Stimulated activated CD8-positive, alpha-beta memory T cell treated with anti-CD3 and anti-CD28 coated beads, Interleukin-12 subunit alpha, Interleukin-12 subunit beta, amount 100 ng/mL, for 1 hour (primary cell): ENCODE data around the gene CTRB1.
"Not testable (repeated sequence)": the region's sequence is repeated elsewhere in the genome, so short reads cannot be mapped to it uniquely, and the experiment has no call there.

Source experiments
- DNase-seq: peaks from one replicate; pipeline ENCODE4 v3.0.0-alpha.2; 2020; ENCODE audit warnings: low read depth

Gene CTRB1

DNA sequence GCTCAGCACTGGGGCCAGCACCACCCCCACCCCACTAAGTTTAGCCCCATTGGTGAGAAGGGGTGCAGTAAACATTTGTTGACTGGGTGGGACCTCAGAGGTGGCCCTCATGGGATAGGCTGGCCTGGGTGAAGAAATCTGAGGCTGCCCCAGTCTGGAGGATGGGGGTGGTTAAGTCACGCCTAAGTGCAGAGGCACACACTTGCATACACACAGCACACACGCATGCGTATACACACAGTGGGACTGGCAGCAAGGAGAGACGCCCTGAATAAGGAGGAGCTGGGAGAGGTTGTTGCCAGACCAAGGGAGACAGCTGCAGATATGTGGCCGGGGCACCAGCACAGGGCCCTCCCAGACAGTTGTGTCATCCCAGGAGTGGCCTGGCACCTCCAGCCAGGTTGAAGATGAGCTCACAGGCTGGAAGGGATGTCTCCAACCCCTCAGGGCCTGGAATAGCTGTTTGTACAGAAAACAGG is 35.6 kb downstream of the CTRB1 start:
- DNase-seq: no peak

DNA sequence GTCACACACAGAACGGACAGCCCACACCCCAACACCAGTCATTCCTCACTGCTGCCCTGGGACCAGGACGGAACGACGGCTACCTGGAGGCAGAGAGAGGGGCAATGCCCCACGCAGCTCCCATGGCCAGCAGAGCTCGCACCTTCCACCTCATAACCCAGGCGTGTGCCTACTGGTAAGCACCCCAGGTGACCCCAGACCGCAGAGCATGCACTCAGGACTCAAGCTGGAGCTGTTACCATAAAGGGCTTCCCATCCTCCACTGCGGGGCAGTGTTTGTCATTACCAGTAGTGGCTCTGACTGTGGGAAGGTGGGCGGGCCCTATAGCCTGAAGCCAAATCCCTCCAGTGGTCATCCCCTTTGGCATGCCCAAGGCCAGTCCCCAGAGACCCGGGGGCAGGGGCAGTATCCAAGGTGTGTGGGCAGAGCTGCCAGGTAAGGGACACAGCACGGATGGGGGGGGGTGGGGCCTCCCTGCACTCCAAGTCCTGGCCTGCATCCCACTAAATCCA is 37.3 kb downstream of the CTRB1 start:
- no peak for DNase-seq

DNA sequence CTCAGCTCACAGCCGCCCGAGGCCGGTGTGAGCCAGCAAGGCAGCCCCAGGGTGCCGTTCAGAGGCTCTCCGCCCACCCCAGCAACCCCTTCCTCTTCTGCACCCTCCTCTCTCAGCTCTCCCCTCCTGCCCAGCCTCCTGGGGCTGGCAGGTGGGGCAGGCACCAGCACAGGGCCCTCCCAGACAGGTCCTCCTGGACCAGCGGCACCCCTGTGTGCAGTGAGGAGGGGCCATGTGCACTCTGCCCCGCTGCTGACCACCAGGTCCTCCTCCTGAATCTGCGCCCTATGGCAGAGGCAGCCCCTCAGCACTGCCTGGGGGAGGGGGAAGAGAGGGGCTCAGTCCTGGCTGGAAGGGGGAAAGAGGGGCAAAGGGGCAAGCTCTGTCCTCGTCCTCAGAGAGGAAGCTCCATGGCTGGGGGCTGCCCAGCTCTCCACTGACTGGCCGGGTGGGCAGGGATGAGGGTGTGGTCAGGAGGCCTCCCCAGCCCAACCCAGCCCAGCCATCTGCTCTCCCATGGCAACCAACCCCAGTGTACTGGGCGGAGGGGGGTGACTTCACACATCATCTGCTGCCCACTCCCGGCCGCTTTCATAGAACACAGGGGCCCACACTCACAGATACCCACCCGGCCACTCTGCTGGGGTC is 38.0 kb downstream of the CTRB1 start:
- DNase-seq: no peak

DNA sequence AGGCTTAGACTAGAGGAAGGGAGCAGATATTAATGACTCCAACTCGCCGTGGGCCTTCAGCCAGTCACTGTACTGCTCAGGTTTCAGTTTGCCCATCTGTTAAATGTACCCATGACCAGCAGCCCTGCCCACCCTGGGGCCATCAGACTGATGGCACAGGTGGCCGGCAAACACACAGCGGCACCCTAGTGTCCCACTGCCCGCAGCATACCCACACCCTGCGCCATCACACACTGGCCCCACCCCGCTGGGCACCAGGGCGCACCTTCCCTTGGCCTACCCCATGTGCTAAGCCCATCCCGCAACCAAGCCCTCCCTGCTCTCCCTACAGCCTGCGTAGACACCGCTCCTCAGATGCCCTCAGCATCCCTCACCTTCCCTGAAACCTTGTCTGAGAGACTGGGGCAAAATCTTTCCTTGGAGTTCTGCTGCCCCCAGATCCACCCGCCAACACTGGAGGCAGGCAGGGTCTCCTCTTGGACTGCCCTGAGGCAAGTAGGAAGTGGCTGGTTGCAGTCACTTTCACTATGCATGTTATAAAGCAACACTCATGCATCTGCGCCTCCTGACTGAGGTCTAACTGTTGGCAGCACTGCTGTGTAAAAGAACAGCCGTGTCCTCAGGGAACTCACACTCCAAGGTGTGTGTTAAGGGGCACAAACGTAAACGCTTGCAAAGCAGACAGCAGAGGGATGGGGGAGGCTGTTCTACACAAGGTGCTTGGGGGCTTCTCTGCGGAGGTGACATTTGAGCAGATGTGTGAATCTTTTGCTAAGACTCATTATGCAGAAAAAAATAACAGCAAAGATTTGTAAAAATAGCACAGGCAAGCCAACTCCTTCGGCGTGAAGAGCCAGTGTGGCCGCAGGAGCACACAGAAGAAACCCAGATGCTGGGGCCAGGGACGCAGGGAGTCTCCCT is 39.4 kb downstream of the CTRB1 start:
- no peak for DNase-seq

DNA sequence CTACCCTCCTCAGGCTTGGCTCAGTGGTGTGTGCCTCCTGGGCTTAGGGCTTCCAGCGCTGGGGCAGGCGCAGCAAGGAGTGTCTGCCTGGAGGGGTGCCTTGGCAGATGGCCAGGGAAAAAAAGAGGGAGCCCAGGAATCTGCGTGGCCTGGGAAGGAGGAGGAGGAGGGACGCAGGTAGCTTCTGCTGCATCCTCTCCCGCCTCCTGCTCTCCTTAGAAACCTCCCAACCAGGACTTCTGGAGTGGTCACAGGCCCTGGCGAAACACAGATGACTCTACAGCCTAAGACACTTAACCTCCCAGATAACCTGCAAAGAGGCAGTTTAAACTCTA is 40.0 kb downstream of the CTRB1 start:
- no peak for DNase-seq

DNA sequence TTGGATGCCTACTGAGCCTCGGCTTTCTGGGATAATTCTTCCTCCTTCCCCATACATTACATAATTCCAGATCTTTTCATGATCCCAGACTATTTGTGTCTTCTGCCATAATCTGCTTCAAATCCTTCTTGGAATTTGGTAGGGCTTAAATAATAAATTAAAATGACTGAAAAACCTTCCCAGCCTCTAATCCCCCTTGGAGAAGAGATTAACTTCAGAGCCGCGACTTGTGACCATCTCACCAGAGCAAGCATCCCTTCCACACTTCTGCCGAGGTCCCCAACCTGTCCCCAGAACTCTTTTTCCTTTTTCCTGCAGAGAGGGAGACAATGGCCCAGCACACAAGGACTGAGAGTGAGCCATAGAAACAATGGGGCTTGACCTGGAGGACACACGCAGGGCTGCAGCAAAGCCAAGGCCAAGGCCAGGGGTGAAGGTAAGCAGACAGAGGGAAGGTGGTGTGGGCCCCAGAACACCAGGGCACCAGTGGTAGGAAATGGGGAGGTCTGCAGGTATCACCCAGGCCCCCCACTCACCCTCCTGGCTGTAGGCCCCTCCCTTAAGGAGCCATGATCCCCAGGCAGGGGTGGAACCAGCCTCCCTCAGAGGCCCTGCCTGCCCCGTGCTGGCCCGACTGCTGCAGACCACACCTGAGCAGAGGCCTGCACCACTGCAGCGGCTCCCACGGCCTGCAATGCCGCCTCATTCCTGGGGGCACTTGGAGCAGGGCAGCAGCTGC is 42.2 kb downstream of the CTRB1 start:
- no peak for DNase-seq

DNA sequence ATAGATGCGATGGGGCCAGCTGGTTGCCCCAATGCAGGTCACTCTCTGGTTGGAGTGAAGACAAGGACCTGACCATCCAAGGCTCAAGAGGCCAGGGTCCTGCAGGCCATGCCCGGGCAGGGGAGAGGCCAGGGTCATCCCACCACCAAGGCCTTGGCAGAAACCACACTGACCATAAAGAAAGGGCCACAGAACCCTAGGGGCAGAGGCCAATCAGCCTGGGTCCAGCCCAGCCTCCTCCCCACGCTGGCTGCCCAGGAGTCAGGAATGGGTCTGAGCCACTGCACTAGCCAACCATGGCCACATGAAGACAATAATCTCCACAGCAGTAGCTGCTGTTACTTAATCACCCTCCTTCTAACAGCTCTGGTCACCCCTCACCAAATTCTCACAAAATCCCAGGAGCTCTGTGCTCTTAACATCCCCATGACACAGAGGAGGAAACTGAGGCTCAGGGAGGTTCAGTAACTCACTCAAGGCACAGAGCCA is 42.8 kb downstream of the CTRB1 start:
- no peak for DNase-seq

DNA sequence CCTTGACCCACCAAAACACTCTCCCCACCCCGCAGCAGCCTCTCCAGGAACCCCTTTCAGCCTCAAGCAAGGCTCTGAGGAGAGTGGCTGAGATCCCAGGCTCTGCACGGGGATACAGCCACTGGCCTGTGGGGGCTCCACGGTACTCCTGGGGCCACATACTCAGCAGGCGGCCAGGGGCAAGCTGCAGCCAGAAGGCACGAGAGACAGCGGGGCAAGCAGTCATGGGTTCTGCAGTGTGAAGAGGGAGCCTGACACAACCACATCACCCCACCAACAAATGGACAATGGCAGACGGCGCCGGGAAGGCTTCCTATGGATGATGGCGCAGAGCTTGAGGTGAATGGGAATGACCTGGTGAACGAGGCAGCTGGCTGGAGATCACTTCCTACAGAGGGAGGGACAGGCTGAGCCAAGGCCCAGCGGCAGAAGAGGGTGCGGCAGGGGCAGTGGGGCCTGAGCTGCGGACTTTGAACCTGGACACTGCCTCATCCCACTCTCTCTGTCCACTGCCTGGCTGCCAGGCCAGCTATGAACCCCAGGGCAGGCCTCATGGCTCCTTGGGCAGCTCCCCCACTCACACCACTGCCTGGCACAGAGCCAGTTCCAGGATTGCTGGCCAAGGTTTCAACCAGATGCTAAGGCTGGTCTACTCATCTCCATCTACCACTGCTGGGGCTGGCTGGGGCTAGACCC is 43.5 kb downstream of the CTRB1 start:
- DNase-seq: no peak

DNA sequence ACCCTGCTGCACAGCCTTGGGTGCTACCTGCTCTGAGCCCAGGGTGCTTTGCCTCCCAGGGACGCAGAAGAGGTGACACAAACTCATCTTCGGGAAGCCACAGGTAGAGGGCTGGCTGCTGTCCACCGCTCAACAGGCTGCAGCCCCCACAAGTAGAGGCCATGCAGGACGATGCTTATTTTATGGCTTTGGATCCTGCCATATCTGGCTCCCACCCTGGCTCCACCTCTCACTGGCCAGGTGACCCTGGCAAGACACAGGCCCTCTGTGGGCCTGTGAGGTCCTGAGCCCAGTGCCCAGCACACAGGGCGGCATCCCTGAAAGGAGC is 44.0 kb downstream of the CTRB1 start:
- DNase-seq: no peak

DNA sequence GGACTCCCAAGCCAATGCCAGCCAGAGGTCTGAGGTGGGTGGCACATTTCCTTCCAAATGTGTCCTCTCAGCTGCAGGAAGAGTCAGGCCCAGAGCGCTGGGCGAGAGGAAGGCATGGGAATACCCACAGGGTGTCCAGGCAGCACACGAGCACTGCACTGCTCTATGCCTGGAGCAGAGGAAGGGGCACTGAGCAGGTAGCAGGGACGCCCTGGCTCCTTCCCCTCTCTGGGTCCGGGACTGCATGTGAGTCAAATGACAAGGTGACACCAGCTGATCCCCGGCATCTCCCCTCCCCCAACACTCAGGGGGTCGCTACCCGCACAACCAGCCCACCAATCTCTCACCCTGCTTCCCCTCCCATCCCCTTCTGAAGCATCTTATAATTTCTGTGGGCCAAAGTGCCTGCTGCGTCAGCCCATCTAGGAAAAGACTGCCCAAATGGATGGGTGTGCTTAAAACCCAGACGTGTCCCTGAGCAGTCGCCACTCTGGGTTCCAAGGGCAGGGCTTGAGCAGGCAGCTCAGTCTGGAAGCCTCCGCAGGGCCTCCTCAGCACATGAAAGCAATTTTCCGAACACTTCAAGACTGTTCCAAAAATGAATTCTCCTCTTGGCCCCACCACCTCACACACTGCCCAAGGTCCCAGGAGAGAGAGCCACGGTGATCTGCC is 44.6 kb downstream of the CTRB1 start:
- no peak for DNase-seq

DNA sequence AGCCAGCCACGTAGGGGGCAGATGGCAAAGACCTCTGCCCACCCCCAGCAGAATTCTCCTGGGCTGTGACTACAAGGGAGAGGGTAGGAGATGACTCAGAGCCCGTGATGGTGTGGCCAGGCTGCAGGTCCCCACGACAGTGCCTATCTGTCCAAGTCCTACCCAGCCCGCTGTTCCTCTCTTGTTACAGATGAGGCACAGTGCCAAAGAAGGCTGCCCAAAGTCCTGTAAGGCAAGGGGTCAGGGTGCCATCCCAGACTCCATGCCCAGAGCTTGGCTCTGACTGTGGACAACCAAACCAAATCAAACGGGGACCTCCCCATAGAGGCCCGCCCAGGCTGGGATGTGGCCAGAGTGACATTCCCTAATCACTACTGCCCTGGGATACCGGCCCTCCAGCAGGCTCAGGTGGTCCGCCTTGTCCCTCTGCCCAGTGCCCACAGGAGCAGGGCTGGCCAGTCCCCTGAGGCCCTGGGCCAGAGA is 45.2 kb downstream of the CTRB1 start:
- DNase-seq: no peak

DNA sequence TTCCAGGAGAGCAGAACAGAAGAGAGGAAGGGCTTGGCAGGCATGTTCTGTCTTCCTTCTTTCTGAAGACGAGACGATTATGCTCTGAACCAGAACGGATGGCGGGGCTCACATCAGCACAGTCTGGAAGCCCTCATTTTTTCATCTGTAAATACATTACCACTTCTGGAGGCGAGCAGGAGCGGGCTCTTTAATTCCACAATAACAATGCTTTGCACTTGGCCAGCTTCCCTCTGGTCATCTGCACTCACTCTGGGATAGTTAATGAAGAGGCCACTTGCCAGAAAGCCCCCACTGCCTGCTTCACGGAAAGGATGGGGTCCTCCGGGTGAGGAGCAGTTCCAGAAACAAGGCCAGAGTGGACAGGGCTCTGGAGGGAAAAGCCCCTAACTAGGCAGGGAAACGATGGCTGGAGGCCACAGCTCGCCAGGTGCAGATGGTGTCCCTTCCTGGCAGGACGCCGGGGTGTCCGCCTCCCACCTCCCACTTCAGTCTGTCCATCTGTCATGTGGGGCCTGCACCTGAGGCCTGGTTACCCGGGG is 45.7 kb downstream of the CTRB1 start:
- DNase-seq: no peak

DNA sequence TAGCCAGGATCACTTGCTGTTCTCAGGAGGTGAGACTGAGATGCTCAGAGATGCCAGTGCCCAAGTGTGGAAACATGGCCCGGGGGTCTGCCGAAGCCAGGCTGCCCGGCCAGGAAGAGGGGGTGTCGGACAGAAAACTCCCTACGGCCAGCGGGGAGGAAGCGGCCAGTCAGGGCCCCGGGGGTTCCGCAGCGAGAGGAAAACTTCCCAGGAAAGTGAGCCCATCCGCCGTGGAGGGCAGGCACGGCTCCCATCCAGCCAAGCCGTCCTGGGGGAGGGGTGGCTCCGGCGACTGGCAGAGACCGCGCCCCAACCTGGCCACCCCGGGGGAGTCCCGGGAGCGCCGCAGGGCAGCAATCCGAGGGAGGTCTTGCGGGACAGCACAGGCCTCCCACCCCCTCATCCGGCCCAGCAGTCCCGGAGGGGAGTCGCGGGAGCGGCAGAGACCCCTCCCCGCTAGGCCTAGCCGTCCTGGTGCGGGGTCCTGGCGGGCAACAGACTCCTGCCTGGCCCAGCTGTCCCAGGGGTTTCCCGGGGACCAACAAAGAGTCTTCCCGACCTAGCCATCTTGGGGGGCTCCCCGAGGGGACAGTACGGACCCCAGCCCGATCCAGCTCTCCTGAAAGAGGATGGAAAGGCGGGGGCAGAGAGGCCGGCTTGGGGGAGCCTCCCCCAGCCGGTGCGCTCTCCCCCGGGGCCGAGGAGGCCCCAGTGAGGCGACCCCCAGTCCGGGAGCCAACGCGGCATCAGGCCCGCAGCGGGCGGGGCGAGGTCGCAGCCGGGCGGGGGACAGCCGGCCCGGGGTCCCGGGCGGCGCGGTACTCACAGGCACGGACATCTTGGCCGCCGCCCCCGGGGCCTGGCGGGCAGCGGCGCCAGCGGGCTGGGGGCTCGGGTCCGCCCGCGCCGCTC is 46.5 kb downstream of the CTRB1 start:
- DNase-seq: no peak

DNA sequence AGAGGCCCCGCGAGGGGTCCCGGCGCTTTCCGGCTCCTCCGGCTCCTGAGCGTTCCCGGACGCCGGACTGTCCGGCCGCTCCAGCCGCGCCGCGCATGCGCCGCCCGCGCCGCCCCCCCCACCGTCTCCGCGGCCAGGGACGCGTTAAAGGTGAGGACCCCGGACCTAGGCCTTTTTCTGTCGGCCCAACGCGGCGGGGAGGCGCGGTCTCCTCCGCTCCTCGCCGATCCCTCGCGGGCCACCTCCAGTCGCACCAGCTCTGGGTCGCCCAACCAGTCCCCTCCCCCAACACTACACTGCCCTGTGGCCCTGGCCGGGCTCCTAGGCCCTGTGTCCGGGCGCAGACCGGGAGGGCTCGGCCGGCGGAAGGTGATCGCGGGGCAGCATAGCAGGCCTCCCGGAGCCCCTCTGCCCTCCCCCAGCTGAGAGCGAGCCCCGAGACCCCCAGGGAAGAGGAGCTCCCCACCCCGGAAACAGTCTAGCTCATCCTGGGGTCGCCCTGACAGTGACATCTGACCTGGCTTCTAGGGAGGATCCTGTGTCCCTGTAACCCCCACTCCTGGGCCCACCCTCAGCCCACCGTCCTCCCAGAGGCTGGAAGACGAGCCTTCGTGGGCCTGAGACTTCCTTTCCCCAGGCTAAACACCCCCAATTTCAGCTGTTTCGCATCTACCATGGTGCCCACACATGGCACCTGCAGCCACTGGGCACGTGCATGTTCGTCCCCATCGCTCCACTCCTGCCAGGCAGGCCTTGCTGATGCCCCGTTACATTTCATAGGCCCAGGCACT is 47.3 kb downstream of the CTRB1 start:
- no peak for DNase-seq

DNA sequence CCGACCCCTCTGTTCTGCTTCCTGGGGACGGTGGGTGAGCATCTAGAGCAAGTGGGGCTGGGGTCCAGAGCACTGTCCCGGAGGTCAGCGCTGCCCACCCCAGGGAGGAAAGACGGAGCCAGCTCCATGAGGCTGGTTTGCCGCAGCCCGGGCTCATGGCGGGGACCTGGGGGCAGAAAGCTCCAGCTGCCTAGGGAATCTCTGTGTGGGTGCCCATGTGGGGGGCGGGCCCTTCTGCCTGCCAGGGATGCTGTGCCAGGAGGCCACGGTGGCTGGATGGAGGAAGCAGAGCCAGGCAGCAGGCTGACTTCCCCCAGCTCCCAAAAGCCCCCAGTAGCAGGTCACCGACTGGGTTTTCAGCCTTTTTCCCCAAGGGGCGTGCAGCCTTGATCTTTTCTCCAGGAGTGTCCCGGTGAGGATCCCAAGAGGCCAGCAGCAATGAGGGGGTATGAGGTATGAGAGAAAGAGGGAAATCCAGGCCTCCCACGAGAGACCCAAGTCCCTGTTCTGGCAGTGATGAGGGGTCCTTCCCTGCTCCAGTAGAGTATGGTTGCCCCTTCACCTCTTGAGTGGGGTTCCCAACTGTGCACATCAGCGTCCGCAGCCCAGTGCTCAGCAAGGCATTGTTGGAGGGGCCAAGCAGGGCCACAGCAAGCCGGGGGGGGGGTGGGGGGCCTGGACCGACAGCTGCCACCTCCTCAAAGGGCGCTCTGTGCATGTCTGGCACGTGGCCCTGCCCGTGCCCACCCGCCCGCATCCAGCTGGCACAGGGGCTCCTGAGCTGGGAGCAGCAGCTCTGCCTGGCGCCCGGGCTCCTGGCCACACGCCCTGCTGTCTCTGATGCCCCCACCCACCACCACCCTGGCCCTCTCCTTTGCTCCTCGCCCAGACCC is 48.2 kb downstream of the CTRB1 start:
- DNase-seq: no peak

DNA sequence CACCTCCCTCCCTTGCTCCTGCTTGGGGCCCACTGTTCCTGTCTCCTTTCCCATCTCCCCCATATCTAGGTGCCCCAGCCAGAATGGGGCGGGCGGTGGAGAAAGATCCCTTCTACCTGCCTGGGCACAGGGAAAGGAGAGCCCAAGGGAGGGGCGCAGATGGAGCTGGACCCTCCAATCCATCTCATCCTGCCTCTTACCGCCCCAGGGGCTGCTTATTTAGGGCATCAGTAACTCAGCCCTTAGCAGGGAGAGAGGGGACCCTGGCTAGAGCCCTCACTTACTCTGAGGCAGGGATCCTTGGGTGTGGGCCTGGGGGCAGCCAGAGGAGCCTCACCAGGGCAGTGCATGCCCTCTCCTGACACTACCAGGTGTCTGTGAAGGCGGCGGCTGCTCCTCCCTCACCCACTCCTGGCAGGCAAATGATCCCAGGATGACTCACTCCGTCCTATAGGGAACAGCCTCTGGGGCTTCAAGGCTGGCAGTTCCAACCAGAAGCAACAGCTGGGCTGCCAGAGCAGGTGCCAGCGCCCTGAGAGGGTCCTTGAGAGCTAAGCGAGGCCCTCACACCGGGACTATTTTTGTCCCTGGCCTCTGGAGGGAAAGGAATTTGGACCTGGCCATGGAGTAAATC is 49.0 kb downstream of the CTRB1 start:
- no peak for DNase-seq

DNA sequence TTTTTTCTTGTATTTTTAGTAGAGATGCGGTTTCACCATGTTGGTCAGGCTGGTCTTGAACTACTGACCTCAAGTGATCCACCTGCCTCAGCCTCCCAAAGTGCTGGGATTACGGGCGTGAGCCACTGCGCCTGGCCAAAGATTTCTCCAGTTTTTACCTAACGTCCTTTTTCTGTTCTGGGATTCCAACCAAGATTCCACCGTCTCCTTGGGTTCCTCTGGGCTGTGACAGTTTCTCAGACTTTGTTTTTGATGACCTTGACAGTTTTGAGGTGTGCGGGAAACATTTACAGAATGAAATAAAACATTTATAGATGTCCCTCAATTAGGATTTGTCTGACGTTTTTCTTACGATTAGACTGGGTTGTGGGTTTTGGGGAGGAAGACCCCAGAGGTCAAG is 50.6 kb downstream of the CTRB1 start:
- not testable (repeated sequence) for DNase-seq
